HG02571 (cell line): ENCODE results near the gene USP10.

Experiments
- ATAC-seq: cut with Tn5 transposase; IDR thresholded peaks from one replicate; pipeline ENCODE4 v1.9.1; 2021; ENCODE audit warnings: mild to moderate bottlenecking, moderate library complexity; ENCODE audit not compliant: unreplicated experiment

The USP10 gene

GRCh38 chr16:84768061-84768807, 68.4 kb downstream of the USP10 start:
- ATAC-seq, result no peak

- no peak for ATAC-seq
Measured at GRCh38 chr16:84768808-84769197, 69.0 kb downstream of the USP10 start.

GRCh38 chr16:84769416-84769815, 69.6 kb downstream of the USP10 start:
- ATAC-seq, result no peak

GRCh38 chr16:84773312-84773711, 73.5 kb downstream of the USP10 start:
- no peak for ATAC-seq

- ATAC-seq, result no peak
Measured at GRCh38 chr16:84774810-84775209, 75.0 kb downstream of the USP10 start.

- ATAC-seq, result no peak
Measured at GRCh38 chr16:84775262-84775810, 75.5 kb downstream of the USP10 start.

- no peak for ATAC-seq
Measured at GRCh38 chr16:84777435-84777834, 77.6 kb downstream of the USP10 start.

GRCh38 chr16:84778720-84779119, 78.9 kb downstream of the USP10 start:
- no peak for ATAC-seq

GRCh38 chr16:84780063-84780462, 80.3 kb downstream of the USP10 start:
- no peak for ATAC-seq

GRCh38 chr16:84780544-84781376, 81.0 kb downstream of the USP10 start:
- ATAC-seq, result no peak

- ATAC-seq, result no peak
Measured at GRCh38 chr16:84782846-84783245, 83.0 kb downstream of the USP10 start.

- no peak for ATAC-seq
Measured at GRCh38 chr16:84785843-84786581, 86.2 kb downstream of the USP10 start.

GRCh38 chr16:84786605-84787262, 86.9 kb downstream of the USP10 start:
- ATAC-seq, result no peak

GRCh38 chr16:84787263-84787622, 87.4 kb downstream of the USP10 start:
- no peak for ATAC-seq

GRCh38 chr16:84788920-84789391, 89.2 kb downstream of the USP10 start:
- no peak for ATAC-seq

GRCh38 chr16:84789431-84789830, 89.6 kb downstream of the USP10 start:
- ATAC-seq, result no peak

GRCh38 chr16:84790301-84790700, 90.5 kb downstream of the USP10 start:
- no peak for ATAC-seq

GRCh38 chr16:84791088-84791487, 91.3 kb downstream of the USP10 start:
- no peak for ATAC-seq

- ATAC-seq, result no peak
Measured at GRCh38 chr16:84791501-84791900, 91.7 kb downstream of the USP10 start.

- no peak for ATAC-seq
Measured at GRCh38 chr16:84794186-84794585, 94.4 kb downstream of the USP10 start.

- no peak for ATAC-seq
Measured at GRCh38 chr16:84794626-84795025, 94.8 kb downstream of the USP10 start.
